ENCODE measurements around the gene PHACTR3. TPM values are rescaled to one million over a fixed set of nuclear protein-coding genes. Genes with fewer than 3 reads are reported as not detected.

PHACTR3 gene
- total RNA-seq, 2 donors from 2014 or later, result 0.13 TPM; not detected in 1

- Histone ChIP-seq H3K4me3 (ENCODE audit: low read length) (no peak overlapping the region), H3K9ac (ENCODE audit: extremely low read depth, low read length, poor library complexity, severe bottlenecking) (no peak overlapping the region), H3K4me1 (ENCODE audit: control insufficient read depth, insufficient read depth, low read length) (no peaks in the 10 kb centered on the region), H3K9me3 (ENCODE audit: control insufficient read depth, low read length) (peaks cover 23% of the 10 kb centered on the region), H3K36me3 (ENCODE audit: control insufficient read depth, insufficient read depth, low read length) (no peaks in the 10 kb centered on the region), H3K27ac (ENCODE audit: low read depth, low read length) (no peak overlapping the region), H3K27me3 (ENCODE audit: control insufficient read depth, insufficient read depth, low read length, poor library complexity, severe bottlenecking) (no peaks in the 10 kb centered on the region)
- H3K9me3 Mint-ChIP-seq, result no peaks in the 10 kb centered on the region
- H3K36me3 Mint-ChIP-seq (ENCODE audit: low read depth), result no peaks in the 10 kb centered on the region
- peaks cover 9% of the 10 kb centered on the region for H3K4me1 Mint-ChIP-seq
- no peak overlapping the region for H3K27ac Mint-ChIP-seq
- peaks cover 11% of the 10 kb centered on the region for H3K27me3 Mint-ChIP-seq (ENCODE audit: insufficient read depth)
- no peak for TF ChIP-seq CTCF (conservative IDR thresholded peaks at IDR 0.05)
- WGBS, 2 experiments (ENCODE audit: insufficient coverage in 1 of 2, insufficient read length in 1 of 2), result 84 to 100% methylated on average over 3 to 5 of the region's 5 CpGs
- H3K4me3 Mint-ChIP-seq, result no peak overlapping the region
- DNase-seq, result peak; percentile 13
Observed at GRCh38 chr20:59729506-59729905, 125.2 kb downstream of the PHACTR3 start.

GRCh38 chr20:59730722-59731121 lies 126.4 kb downstream of the PHACTR3 start:
- Mint-ChIP-seq H3K36me3 (ENCODE audit: low read depth) (no peaks in the 10 kb centered on the region), H3K4me3 (no peak overlapping the region), H3K9me3 (no peaks in the 10 kb centered on the region), H3K4me1 (no peaks in the 10 kb centered on the region), H3K27ac (no peak overlapping the region), H3K27me3 (ENCODE audit: insufficient read depth) (peaks cover 9% of the 10 kb centered on the region)
- Histone ChIP-seq H3K9me3 (ENCODE audit: control insufficient read depth, low read length) (peaks cover 18% of the 10 kb centered on the region), H3K27ac (ENCODE audit: low read depth, low read length) (no peak overlapping the region), H3K27me3 (ENCODE audit: control insufficient read depth, insufficient read depth, low read length, poor library complexity, severe bottlenecking) (no peaks in the 10 kb centered on the region), H3K4me3 (ENCODE audit: low read length) (no peak overlapping the region), H3K9ac (ENCODE audit: extremely low read depth, low read length, poor library complexity, severe bottlenecking) (no peak overlapping the region), H3K36me3 (ENCODE audit: control insufficient read depth, insufficient read depth, low read length) (no peaks in the 10 kb centered on the region), H3K4me1 (ENCODE audit: control insufficient read depth, insufficient read depth, low read length) (no peaks in the 10 kb centered on the region)
- DNase-seq, result peak; percentile 3
- TF ChIP-seq CTCF (conservative IDR thresholded peaks at IDR 0.05), result no peak
- 85% methylated on average over 3 of the region's 3 CpGs for WGBS, 2 experiments (ENCODE audit: insufficient coverage in 1 of 2, insufficient read length in 1 of 2)

- Histone ChIP-seq H3K4me3 (ENCODE audit: low read length) (no peak overlapping the region), H3K27ac (ENCODE audit: low read depth, low read length) (no peak overlapping the region), H3K36me3 (ENCODE audit: control insufficient read depth, insufficient read depth, low read length) (no peaks in the 10 kb centered on the region), H3K4me1 (ENCODE audit: control insufficient read depth, insufficient read depth, low read length) (no peaks in the 10 kb centered on the region), H3K9me3 (ENCODE audit: control insufficient read depth, low read length) (peaks cover 18% of the 10 kb centered on the region), H3K9ac (ENCODE audit: extremely low read depth, low read length, poor library complexity, severe bottlenecking) (no peak overlapping the region), H3K27me3 (ENCODE audit: control insufficient read depth, insufficient read depth, low read length, poor library complexity, severe bottlenecking) (no peaks in the 10 kb centered on the region)
- Mint-ChIP-seq H3K27me3 (ENCODE audit: insufficient read depth) (peaks cover 7% of the 10 kb centered on the region), H3K4me3 (no peak overlapping the region), H3K9me3 (no peaks in the 10 kb centered on the region), H3K27ac (no peak overlapping the region), H3K4me1 (no peaks in the 10 kb centered on the region), H3K36me3 (ENCODE audit: low read depth) (no peaks in the 10 kb centered on the region)
- WGBS, 2 experiments (ENCODE audit: insufficient coverage in 1 of 2, insufficient read length in 1 of 2), result 55 to 88% methylated on average over 2 of the region's 2 CpGs
- peak; percentile 2 for DNase-seq
- no peak for TF ChIP-seq CTCF (conservative IDR thresholded peaks at IDR 0.05)
Observed at GRCh38 chr20:59731376-59731775, 127.0 kb downstream of the PHACTR3 start.
